PC-9 (cell line): ENCODE results near the gene FREM2. TPM values are rescaled to one million over a fixed set of nuclear protein-coding genes. Genes with fewer than 3 reads are reported as not detected.

Experiments used
- BruUV-seq: library from RNA; stranded (reverse); fragments of 400-500 nt; replicated peaks from 2 replicates; lab custom pipeline; 2021; lab: Mats Ljungman, UMichigan
- CTCF ChIA-PET: fragments of 300-600 bp; sonication (Branson Sonifier 250); formaldehyde crosslinking; loops from one replicate; lab custom pipeline; 2022; ENCODE audit warnings: antibody characterized with exemption; lab: Charles Lee
- POLR2A ChIA-PET: fragments of 300-600 bp; sonication (Branson Sonifier 250); formaldehyde crosslinking; loops from one replicate; lab custom pipeline; 2022; ENCODE audit warnings: antibody characterized with exemption; ENCODE audit not compliant: unreplicated experiment; lab: Charles Lee
- DNase-seq, 2 experiments: peaks; one replicate each; pipeline versions ENCODE4 v3.0.0 to v3.0.0-alpha.2; 2015 to 2022; ENCODE audit warnings: mixed read lengths in 1 of 2
- H2AFZ ChIP-seq: fragments of 200-600 bp; sonication (generic); 2 replicates; pipeline ENCODE4 v1.8.1; 2017; ENCODE audit warnings: antibody characterized with exemption
- H3F3A ChIP-seq: fragments of 200-600 bp; sonication (generic); 2 replicates; pipeline ENCODE4 v1.8.1; 2017; ENCODE audit warnings: antibody characterized with exemption, mild to moderate bottlenecking, low read depth; ENCODE audit not compliant: insufficient read depth
- H3K27ac ChIP-seq: fragments of 200-600 bp; sonication (generic); 2 replicates; pipeline ENCODE4 v1.6.1; 2016; ENCODE audit warnings: mixed run types
- H3K27me3 ChIP-seq: fragments of 200-600 bp; sonication (generic); 2 replicates; pipeline ENCODE4 v1.6.1; 2016; ENCODE audit warnings: low read depth, mixed run types; ENCODE audit not compliant: insufficient read depth
- H3K36me3 ChIP-seq: fragments of 200-600 bp; sonication (generic); 2 replicates; pipeline ENCODE4 v1.6.1; 2016; ENCODE audit warnings: low read depth, mixed run types
- H3K4me1 ChIP-seq: fragments of 200-600 bp; sonication (generic); replicated peaks from 2 replicates; pipeline ENCODE4 v1.6.1; 2016; ENCODE audit warnings: mixed run types; ENCODE audit not compliant: insufficient read depth
- H3K4me2 ChIP-seq: fragments of 200-600 bp; sonication (generic); 2 replicates; pipeline ENCODE4 v1.6.1; 2017; ENCODE audit warnings: mixed run types
- H3K4me3 ChIP-seq: fragments of 200-600 bp; sonication (generic); 2 replicates; pipeline ENCODE4 v1.6.1; 2016; ENCODE audit warnings: mixed run types
- H3K79me2 ChIP-seq: fragments of 200-600 bp; sonication (generic); 2 replicates; pipeline ENCODE4 v1.6.1; 2017; ENCODE audit warnings: low read depth, mixed run types
- H3K9me2 ChIP-seq: fragments of 200-600 bp; sonication (generic); 2 replicates; pipeline ENCODE4 v1.8.1; 2017; ENCODE audit warnings: mild to moderate bottlenecking; ENCODE audit not compliant: insufficient read depth
- H3K9me3 ChIP-seq: fragments of 200-600 bp; sonication (generic); 2 replicates; pipeline ENCODE4 v1.8.1; 2016; ENCODE audit warnings: low read depth; ENCODE audit not compliant: insufficient read depth
- H4K20me1 ChIP-seq: fragments of 200-600 bp; sonication (generic); 2 replicates; pipeline ENCODE4 v1.8.1; 2017; ENCODE audit not compliant: insufficient read depth
- CTCF ChIP-seq: fragments of 200-600 bp; sonication (generic); conservative IDR thresholded peaks from 2 replicates; pipeline ENCODE4 v1.6.1; 2017; ENCODE audit warnings: mixed run types, antibody characterized with exemption, mild to moderate bottlenecking, moderate library complexity
- EZH2 ChIP-seq: fragments of 200-600 bp; sonication (generic); IDR thresholded peaks from 2 replicates; pipeline ENCODE4 v1.8.0; 2017; ENCODE audit warnings: antibody characterized with exemption, low read depth
- intact Hi-C: fragments of 100-400 bp; cut with micrococcal nuclease; formaldehyde crosslinking; loops from one replicate; pipeline ENCODE4 v1.10.0; 2022; ENCODE audit not compliant: unreplicated experiment
- total RNA-seq: library from RNA; stranded (reverse); gene quantifications from 2 replicates; pipeline ENCODE4 v1.2.3, GENCODE V29; 2021

Gene FREM2
- total RNA-seq, 1 experiment from 2014 or later, result 0.65 TPM

DNA sequence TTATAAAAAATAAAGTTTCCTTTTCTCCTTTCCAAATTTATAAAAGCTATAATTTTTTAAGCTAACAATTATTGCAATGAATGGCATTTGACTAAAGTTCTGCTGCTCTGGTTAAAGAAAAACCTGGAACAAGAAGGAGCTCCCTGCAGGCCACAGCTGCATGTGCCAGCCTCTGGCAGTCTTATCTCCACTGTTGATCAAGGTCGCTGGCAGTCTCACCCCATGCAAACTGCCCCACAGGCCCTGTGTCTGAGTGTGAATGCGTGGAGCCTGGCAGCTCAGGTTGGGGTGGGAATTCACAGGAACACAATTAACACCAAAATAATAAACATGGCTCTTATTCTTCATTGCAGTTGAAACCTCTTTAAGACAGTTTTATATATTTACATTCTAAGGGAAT lies 30.2 kb upstream of the FREM2 start:
- DNase-seq, result no peak
- Histone ChIP-seq H3K9me2 (0 out of 2 replicates have a peak, but pooled peaks cover 7% of the 10 kb centered on the region), H3K9me3 (no peaks in the 10 kb centered on the region), H3K79me2 (no peaks in the 10 kb centered on the region), H2AFZ (no peak overlapping the region), H3K27me3 (no peaks in the 10 kb centered on the region), H3F3A (no peaks in the 10 kb centered on the region), H3K4me3 (no peak overlapping the region), H4K20me1 (no peaks in the 10 kb centered on the region), H3K27ac (no peak overlapping the region), H3K4me2 (no peak overlapping the region), H3K4me1 (no peaks in the 10 kb centered on the region), H3K36me3 (no peaks in the 10 kb centered on the region)
- BruUV-seq, result no TSS peak
- CTCF ChIA-PET, result no interaction called here
- TF ChIP-seq EZH2, result no peak
- no peak for TF ChIP-seq CTCF
- intact Hi-C loops, result no loop called here
- POLR2A ChIA-PET, result no interaction called here

DNA sequence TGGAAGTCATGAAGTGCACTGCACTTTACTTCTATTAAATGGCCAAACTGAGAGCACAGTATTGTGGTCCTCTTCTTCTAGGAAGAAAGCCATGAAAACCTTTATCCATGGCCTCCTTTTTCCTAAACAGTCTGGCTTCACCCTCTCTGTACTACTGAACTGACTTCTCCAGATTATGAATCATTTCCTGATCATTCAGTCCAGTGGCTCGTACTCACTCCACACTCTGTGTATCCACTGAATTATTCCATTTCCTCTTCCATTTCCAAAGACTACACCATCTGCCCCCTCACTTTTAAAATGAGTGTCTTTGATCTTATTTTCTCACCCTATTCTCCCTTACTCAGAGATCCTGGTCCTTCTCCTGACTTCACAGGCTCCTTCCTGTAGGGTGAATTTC lies 29.7 kb upstream of the FREM2 start:
- no peaks in the 10 kb centered on the region for H3K36me3 ChIP-seq
- no peaks in the 10 kb centered on the region for H3K4me1 ChIP-seq
- H2AFZ ChIP-seq, result no peak overlapping the region
- H4K20me1 ChIP-seq, result no peaks in the 10 kb centered on the region
- no peaks in the 10 kb centered on the region for H3K27me3 ChIP-seq
- no peaks in the 10 kb centered on the region for H3F3A ChIP-seq
- H3K4me3 ChIP-seq, result no peak overlapping the region
- ChIA-PET POLR2A (no interaction called here), CTCF (no interaction called here)
- TF ChIP-seq CTCF, result no peak
- TF ChIP-seq EZH2, result no peak
- H3K4me2 ChIP-seq, result no peak overlapping the region
- no TSS peak for BruUV-seq
- no peaks in the 10 kb centered on the region for H3K79me2 ChIP-seq
- H3K9me2 ChIP-seq, result 0 out of 2 replicates have a peak, but pooled peaks cover 7% of the 10 kb centered on the region
- H3K9me3 ChIP-seq, result no peaks in the 10 kb centered on the region
- H3K27ac ChIP-seq, result no peak overlapping the region
- no peak for DNase-seq
- intact Hi-C loops, result no loop called here

- Histone ChIP-seq H3K27me3 (no peaks in the 10 kb centered on the region), H3K4me1 (no peaks in the 10 kb centered on the region), H3K4me2 (no peak overlapping the region), H3F3A (no peaks in the 10 kb centered on the region), H4K20me1 (no peaks in the 10 kb centered on the region), H3K4me3 (no peak overlapping the region), H3K9me2 (0 out of 2 replicates have a peak, but pooled peaks cover 7% of the 10 kb centered on the region), H3K79me2 (no peaks in the 10 kb centered on the region), H2AFZ (no peak overlapping the region), H3K9me3 (no peaks in the 10 kb centered on the region), H3K27ac (no peak overlapping the region), H3K36me3 (no peaks in the 10 kb centered on the region)
- no TSS peak for BruUV-seq
- POLR2A ChIA-PET, result no interaction called here
- no peak for DNase-seq
- TF ChIP-seq CTCF, result no peak
- no peak for TF ChIP-seq EZH2
- intact Hi-C loops, result no loop called here
- CTCF ChIA-PET, result interaction anchor here (0.6 kb wide), 1 partner anchor 254 kb away, joined by 3 read pairs; no protein-coding TSS in a partner anchor
Measured at GRCh38 chr13:38658906-38659305, 28.0 kb upstream of the FREM2 start.
